HepG2 (cell line): ENCODE measurements around the gene CD48.

Experiments
- CTCF ChIP-seq: sonication (generic); formaldehyde crosslinking; IDR thresholded peaks from 2 replicates; pipeline ENCODE4 v1.5.0; 2020; ENCODE audit warnings: mild to moderate bottlenecking, missing genetic modification reagents, moderate library complexity
- FOXA1 ChIP-seq, 2 experiments: fragments of 450-650 bp in 1 of 2; sonication (generic) in 1 of 2; formaldehyde crosslinking in 1 of 2; IDR thresholded peaks; 2 replicates each; pipeline versions ENCODE4 v1.4.0 to v1.6.1; 2016 to 2020; ENCODE audit warnings: missing genetic modification reagents in 1 of 2
- RBM22 ChIP-seq: fragments of 200-400 bp; formaldehyde crosslinking; optimal IDR thresholded peaks from 2 replicates; pipeline ENCODE3; 2017; ENCODE audit warnings: mild to moderate bottlenecking, low read length, moderate library complexity
- SAFB2 ChIP-seq: sonication (generic); formaldehyde crosslinking; IDR thresholded peaks from 2 replicates; pipeline ENCODE4 v1.5.1; 2020; ENCODE audit warnings: missing genetic modification reagents, low read depth, mild to moderate bottlenecking, borderline replicate concordance
- TEF ChIP-seq: sonication (generic); formaldehyde crosslinking; IDR thresholded peaks from 2 replicates; pipeline ENCODE4 v1.5.0; 2020; ENCODE audit warnings: missing genetic modification reagents
- ZC3H13 ChIP-seq: sonication (generic); formaldehyde crosslinking; IDR thresholded peaks from 2 replicates; pipeline ENCODE4 v1.8.1; 2023; ENCODE audit warnings: mild to moderate bottlenecking, missing genetic modification reagents, moderate library complexity
- ZNF10 ChIP-seq: sonication (generic); formaldehyde crosslinking; IDR thresholded peaks from 2 replicates; pipeline ENCODE4 v1.4.0; 2020; ENCODE audit warnings: mild to moderate bottlenecking, low read depth, missing genetic modification reagents, borderline replicate concordance
- ZNF121 ChIP-seq: sonication (generic); formaldehyde crosslinking; IDR thresholded peaks from 2 replicates; pipeline ENCODE4 v1.5.0; 2020; ENCODE audit warnings: mild to moderate bottlenecking, missing genetic modification reagents
- ZNF263 ChIP-seq: sonication (generic); formaldehyde crosslinking; IDR thresholded peaks from 2 replicates; pipeline ENCODE4 v1.4.0; 2020; ENCODE audit warnings: missing genetic modification reagents
- ZNF546 ChIP-seq: sonication (generic); formaldehyde crosslinking; conservative IDR thresholded peaks from 2 replicates; pipeline ENCODE4 v1.8.1; 2023; ENCODE audit warnings: mild to moderate bottlenecking, missing genetic modification reagents
- ZNF589 ChIP-seq: sonication (generic); formaldehyde crosslinking; conservative IDR thresholded peaks from 2 replicates; pipeline ENCODE4 v1.8.0; 2022; ENCODE audit warnings: mild to moderate bottlenecking, moderate library complexity, missing genetic modification reagents

DNA sequence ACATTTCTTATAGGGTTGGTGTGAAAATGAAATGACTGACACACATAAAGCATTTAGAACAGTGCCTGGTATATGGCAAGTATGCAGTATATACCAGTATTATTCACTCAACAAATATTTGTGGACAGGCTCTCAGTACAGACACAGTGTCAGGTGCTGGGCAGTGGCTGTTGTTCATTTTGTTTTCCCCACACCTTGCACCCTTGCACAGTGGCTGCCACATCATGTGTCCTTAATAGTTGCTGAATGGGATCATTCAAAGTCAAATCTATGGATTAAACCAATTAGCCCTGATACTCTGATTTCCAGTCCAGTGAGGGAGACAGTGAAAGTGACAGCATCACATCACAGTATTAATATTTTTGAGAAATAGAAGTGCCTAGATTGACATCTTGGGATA, 67.2 kb downstream of the CD48 start:
- no peak for TF ChIP-seq ZNF10
- TF ChIP-seq SAFB2 (CRISPR knock-in tag): no peak
- no peak for TF ChIP-seq FOXA1 (IDR thresholded peaks at IDR 0.05)
- TF ChIP-seq FOXA1 (CRISPR knock-in tag; IDR thresholded peaks at IDR 0.05): no peak
- no peak for TF ChIP-seq ZC3H13
- TF ChIP-seq RBM22: no peak
- TF ChIP-seq CTCF (CRISPR knock-in tag): no peak
- no peak for TF ChIP-seq TEF
- TF ChIP-seq ZNF121: no peak
- TF ChIP-seq ZNF589: no peak
- no peak for TF ChIP-seq ZNF263 (CRISPR knock-in tag)
- TF ChIP-seq ZNF546: no peak
